NCI-H1694 (cell line): Measurements from ENCODE around the gene NR5A1.

Source experiments
- DNase-seq: peaks from one replicate; lab custom pipeline; 2025; lab: John Stamatoyannopoulos, UW

NR5A1 gene

DNA sequence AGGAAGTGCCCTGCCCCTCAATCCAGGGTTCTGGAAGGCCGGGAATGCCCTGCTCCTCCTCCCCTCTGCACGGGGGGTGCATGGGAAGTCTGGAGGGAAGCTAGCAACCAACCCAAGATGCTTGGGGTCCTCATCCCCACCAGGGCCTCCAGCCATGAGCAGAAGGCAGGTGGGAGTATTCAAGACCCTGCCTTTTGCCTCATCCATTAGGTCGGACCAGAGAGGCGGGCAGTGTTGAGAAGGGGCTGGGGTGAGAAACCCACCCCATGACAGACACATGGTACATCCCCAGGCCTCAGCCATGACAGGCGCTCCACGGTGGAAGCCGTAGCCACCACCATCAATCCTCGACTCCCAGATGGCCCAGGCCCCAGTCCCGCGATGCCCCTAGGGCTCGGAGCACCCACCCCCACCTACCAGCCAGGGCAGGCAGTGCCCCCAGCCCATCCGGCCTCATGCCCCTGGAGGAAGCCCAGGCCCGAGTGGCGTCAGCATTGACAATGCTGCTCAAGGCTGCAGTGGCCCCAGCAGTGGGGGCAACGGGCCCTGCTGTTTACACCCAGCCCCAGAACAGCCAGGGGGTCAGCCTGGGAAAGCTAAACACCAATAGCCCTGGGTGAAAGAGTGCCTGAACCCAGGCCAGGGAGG is 8.6 kb downstream of the NR5A1 start:
- DNase-seq, result no peak

GRCh38 chr9:124498040-124498439 is 9.2 kb downstream of the NR5A1 start:
- DNase-seq, result no peak

GRCh38 chr9:124497441-124497840 is 9.8 kb downstream of the NR5A1 start:
- DNase-seq, result no peak

DNA sequence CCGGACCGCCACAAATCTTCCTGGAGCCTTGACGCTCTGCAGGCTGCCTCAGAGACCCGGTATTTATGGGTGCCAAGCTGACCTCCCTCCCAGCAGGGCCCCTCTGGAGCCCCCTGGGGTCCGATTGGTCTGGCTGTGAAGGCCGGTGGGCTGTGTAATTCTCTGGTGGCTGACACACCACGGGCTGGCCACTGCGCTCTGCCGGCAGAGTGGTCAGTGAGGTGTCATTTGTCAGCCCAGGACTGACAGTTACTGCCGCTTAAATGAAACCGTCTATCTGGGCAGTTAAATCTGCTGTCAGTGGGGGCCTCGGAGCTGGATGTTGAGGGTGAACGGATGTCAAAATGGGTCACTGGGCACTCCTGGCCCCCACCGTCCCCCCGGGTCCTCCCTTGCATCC is 10.7 kb downstream of the NR5A1 start:
- DNase-seq, result no peak

GRCh38 chr9:124496075-124496449 is 11.1 kb downstream of the NR5A1 start:
- DNase-seq, result no peak

DNA sequence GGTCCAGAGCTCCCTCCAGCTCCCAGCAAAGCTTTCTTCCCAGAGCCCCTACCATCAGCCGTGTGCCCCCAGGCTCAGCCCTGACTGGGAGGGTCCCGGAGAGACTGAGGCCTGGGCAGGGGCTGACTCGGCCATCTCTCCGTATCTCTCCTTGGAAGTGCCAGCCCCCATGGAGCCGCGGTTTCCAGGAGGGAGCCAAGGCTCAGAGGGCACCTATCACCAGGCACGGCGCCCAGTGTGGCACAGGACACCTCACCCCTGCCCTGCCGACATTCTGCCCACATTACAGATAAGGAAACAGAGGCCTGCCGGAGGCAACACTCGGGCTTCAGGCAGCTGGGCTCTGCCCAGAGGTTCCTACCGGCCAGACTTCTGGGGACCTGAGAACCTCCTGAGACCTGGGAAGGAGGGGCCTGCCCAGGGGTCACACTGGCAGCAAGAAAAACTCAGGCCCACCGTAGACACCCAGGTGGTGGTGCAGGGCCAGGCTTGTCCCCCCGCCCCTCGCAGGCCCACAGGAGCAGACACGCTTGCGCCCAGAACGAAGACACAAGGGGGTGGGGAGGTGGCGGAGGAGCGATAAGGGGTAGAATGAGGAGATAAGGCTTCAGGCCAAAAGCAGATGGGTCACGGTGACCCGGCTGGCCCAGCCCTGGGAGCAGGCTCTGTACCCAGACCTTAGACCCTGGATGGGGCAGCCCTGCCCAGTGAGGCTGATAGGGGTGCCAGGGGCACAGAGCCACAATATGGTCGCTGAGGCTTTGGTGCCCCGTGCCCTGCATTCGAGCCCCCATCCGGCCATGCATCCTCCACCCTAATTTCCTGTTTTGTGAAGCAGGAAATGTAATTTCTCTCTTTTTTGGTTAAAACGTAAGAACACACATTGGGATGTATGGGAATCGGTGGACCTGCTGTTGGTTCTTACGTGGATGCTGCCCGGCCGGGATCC is 11.8 kb downstream of the NR5A1 start:
- DNase-seq, result no peak

DNA sequence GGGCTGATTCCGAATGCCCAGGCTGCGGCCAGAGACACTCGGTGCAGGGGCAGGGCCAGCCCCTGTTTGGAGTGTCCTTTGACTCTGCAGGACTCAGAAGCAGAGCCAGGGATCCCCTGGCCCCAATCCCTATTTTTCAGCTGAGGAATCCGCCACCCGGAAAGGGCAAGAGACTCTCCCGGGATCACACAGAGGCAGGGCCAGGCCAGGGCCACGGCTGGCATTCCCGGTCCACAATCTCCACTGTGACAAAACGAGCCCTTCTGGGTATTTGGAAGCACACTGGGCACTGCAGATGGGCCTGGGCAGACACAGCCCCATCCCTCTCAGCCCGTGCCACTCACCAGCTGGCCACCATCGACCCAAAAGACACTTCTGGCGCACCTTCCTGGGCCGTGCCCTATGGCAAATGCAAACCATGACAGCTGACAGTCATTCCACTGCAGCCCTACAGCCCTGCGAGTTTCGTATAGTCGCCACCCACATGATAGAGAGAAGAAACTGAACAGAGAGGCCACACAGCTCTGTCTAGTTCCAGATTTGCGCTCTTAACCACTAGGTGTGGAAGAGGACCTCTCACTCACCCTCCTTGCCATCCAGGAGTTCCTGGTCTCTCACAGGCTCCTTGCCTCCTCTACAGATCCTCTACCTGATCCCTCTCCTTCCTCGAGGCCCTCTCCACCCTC is 13.3 kb downstream of the NR5A1 start:
- DNase-seq, result no peak

- DNase-seq, result no peak
Measured at GRCh38 chr9:124493218-124493617, 14.0 kb downstream of the NR5A1 start.

- no peak for DNase-seq
Measured at GRCh38 chr9:124492818-124493217, 14.4 kb downstream of the NR5A1 start.

DNA sequence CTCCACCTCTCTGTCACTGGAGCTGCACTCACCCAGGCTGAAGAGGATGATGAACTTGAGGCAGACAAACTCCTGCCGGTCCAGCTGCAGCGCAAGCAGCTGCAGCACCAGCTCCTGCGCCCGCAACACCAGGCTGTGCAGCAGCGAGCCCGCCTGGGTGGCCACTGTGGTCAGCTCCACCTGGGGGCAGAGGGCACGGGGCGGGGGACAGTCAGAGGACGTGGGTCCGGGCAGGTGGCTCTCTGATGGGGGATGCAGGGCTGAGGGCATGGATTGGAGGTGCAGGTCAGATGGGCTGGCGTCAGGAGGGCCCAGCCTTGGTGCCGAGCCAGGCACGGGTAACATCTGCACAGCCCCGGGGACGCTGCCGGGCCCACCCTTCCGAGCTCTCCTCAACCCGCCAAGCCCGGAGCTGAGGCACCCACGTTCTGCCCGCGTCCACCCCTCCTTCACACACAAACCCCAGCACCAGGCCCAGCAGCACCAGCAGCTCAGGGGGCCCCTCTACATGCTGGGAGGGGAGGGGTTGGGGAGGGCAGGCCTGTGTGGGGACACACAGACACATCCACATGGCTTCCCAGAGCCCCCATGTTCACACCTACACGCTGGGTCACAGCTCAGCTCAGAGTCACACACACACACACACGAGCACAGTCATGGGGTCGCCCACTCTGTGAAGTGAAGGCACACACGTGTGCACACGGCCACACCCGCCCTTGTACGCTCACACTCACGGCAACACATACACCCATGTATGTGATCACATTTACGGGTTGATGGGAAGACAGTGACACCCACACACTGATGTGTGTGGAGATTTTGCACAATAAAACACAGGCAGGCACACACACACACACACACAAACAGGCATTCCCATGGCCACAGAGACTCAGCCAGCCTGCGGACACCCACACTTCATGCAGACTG is 15.9 kb downstream of the NR5A1 start:
- no peak for DNase-seq

DNA sequence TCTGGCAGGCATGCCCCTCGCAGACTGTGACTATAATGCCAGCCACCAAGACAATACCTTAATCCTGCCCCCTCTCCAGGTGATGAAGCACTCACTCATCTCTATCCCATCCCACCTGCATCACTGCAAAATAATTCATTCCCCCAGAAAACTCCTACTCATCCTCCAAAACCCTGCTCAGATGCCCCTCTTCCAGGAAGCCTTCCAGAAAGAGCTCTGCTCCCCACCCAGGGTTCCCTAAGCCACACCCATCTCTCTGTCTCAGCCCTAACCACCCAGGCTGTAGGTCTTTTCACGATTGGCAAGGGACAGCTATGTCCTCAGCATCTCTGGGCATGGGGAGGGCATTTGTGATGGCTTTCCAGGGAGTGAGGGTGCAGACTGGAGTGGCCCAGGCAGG is 17.2 kb downstream of the NR5A1 start:
- DNase-seq, result no peak

GRCh38 chr9:124489222-124489621 is 18.0 kb downstream of the NR5A1 start:
- DNase-seq, result no peak

DNA sequence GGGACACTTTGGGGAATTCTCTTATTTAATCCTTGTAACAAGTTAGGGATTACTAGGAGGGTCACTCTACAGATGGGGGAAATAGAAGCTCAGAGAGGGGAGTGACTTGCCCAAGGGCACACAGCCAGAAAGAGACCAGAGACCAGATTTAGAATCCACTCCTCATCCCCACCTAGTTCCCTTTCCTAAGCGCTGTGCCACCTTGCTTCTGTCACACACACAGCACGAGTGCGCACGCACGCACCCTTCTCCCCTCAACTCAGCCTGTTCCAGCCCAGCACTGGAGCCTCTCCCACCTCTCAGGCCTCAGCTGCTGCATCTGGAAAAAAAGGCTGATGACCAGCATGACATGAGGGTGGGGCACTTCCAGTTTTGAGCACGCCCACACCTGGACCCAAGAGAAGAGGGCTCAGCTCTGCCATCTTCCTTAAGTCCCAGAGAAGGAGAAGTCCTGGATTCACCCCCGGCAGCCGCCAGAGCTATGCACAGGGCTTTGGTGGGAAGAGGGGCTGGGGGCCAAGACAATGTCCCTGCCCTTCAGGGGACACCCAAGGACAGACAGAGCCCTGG is 18.5 kb downstream of the NR5A1 start:
- no peak for DNase-seq

- DNase-seq, result no peak
Measured at GRCh38 chr9:124487260-124488182, 19.7 kb downstream of the NR5A1 start.

- no peak for DNase-seq
Measured at GRCh38 chr9:124486778-124487259, 20.4 kb downstream of the NR5A1 start.

DNA sequence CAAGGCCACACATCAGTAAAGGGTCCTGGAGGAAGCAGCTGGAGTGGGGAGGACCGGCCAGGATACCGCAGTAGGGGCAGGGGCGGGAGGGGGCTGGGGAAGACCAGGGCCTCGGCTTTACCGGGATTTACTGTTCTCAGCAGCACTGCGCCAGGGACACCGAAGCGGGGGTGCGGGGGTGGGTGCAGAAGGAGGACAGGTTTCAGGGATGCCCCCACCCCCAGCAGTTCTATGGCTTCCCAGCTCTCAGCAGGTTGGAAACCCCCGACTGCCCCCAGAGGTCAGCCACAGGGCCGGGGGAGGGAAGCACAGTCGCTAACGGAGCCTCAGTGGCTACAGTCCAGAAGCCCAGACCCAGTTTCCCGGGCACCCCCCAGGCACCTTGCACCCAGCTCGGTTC is 21.3 kb downstream of the NR5A1 start:
- no peak for DNase-seq

DNA sequence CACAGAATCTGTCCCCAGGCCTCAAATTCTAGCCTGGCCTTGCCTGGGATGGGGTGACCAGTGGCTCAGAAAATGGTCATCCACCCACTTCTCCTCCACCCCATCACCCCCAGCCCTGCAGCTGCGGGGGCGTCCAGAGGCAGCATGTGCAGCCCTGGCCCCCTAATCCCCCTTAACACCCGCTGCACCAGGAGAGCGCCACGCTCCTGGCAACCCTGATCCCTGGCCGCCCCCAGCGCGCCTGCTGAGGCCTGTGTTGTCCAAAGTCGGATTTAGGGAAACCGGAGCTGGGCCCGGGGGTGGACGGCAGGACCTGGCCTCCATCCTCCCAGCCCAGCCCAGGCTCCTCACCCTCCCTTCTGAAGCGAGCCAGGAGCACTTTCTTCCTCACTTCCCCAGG is 22.0 kb downstream of the NR5A1 start:
- no peak for DNase-seq

- DNase-seq, result no peak
Measured at GRCh38 chr9:124483481-124483880, 23.7 kb downstream of the NR5A1 start.

DNA sequence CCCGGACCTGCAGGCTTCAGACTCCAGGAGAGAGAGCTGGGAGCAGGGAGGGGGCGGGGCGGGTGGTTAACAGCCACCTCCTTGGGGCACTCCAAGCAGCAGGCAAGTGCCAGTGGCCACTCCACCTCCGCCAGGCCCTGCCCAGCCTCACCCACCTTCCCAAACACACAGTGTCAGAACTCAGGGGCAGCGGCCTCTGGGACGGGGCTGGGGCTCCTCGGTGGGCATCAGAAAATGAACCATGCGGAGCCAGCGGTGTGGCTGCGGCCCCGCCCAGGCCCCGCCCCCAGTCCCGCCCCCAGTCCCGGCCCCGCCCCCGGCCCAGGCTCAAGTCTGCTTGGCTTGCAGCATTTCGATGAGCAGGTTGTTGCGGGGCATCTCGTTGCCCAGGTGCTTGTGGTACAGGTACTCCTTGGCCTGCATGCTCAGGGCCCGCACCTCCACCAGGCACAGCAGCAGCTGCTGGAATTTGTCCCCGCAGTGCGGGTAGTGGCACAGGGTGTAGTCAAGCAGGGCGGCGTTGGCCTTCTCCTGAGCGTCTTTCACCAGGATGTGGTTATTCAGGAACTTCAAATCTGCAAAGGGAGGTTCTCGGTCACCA is 24.7 kb downstream of the NR5A1 start:
- DNase-seq, result no peak

GRCh38 chr9:124481115-124481514 is 26.1 kb downstream of the NR5A1 start:
- no peak for DNase-seq
